Measurements from ENCODE around the gene MDGA2.

- TF ChIP-seq CTCF (IDR thresholded peaks at IDR 0.05 in 2 of 3, conservative IDR thresholded peaks at IDR 0.05 in 1 of 3; ENCODE audit: borderline replicate concordance in 1 of 3, insufficient read depth in 1 of 3, low read depth in 2 of 3, low read length in 2 of 3) (no peak), POLR2A (IDR thresholded peaks at IDR 0.05; ENCODE audit: borderline replicate concordance, extremely low read depth, insufficient read depth, insufficient read length) (no peak), ZNF274 (IDR thresholded peaks at IDR 0.05; ENCODE audit: low read depth, low read length) (no peak), TCF7L2 (IDR thresholded peaks at IDR 0.05; ENCODE audit: borderline replicate concordance, extremely low read depth, insufficient read depth, insufficient read length) (no peak), SIN3A (IDR thresholded peaks at IDR 0.05; ENCODE audit: low read depth) (no peak), CEBPB (IDR thresholded peaks at IDR 0.05; ENCODE audit: low read depth) (no peak), REST (IDR thresholded peaks at IDR 0.05; ENCODE audit: low read depth) (no peak), EZH2 (IDR thresholded peaks at IDR 0.05) (no peak), YY1 (IDR thresholded peaks at IDR 0.05; ENCODE audit: extremely low read depth, insufficient replicate concordance, low read depth, low read length) (no peak)
These were observed 479.8 kb downstream of the MDGA2 start for GRCh38 chr14:47195582-47195981.
